H9 (cell line): ENCODE measurements around the gene ZC3H18. TPM values are rescaled to one million over a fixed set of nuclear protein-coding genes. Genes with fewer than 3 reads are reported as not detected.

Source experiments
- DNase-seq: peaks from one replicate; pipeline ENCODE4 v3.0.0-alpha.2; 2017
- H2AFZ ChIP-seq: one replicate; pipeline ENCODE4 v1.6.1; 2013; ENCODE audit warnings: mild to moderate bottlenecking, low read length, control low read depth, moderate library complexity
- H2AK5ac ChIP-seq: 2 replicates; pipeline ENCODE4 v1.6.1; 2013; ENCODE audit warnings: low read length, control low read depth, mixed read lengths; ENCODE audit not compliant: insufficient read length
- H2BK120ac ChIP-seq: one replicate; pipeline ENCODE4 v1.6.1; 2013; ENCODE audit warnings: low read depth, mild to moderate bottlenecking, low read length, control low read depth, inconsistent platforms; ENCODE audit not compliant: poor library complexity, severe bottlenecking
- H2BK12ac ChIP-seq: 2 replicates; pipeline ENCODE4 v1.6.1; 2013; ENCODE audit warnings: low read length, control low read depth, mixed read lengths, low read depth; ENCODE audit not compliant: insufficient read length
- H2BK15ac ChIP-seq: 2 replicates; pipeline ENCODE4 v1.6.1; 2013; ENCODE audit warnings: low read depth, low read length, control low read depth
- H2BK20ac ChIP-seq: one replicate; pipeline ENCODE4 v1.6.1; 2013; ENCODE audit warnings: low read depth, mild to moderate bottlenecking, low read length, control low read depth, inconsistent platforms; ENCODE audit not compliant: poor library complexity, severe bottlenecking
- H2BK5ac ChIP-seq: 2 replicates; pipeline ENCODE4 v1.6.1; 2013; ENCODE audit warnings: low read length, control low read depth, mixed read lengths; ENCODE audit not compliant: insufficient read length
- H3K14ac ChIP-seq: 2 replicates; pipeline ENCODE4 v1.6.1; 2013; ENCODE audit warnings: low read length, control low read depth; ENCODE audit not compliant: insufficient read depth
- H3K18ac ChIP-seq: 2 replicates; pipeline ENCODE4 v1.6.1; 2013; ENCODE audit warnings: low read depth, mild to moderate bottlenecking, mixed read lengths, low read length, control low read depth; ENCODE audit not compliant: insufficient read length
- H3K23ac ChIP-seq: 2 replicates; pipeline ENCODE4 v1.6.1; 2013; ENCODE audit warnings: low read length, control low read depth, mixed read lengths, low read depth; ENCODE audit not compliant: insufficient read length
- H3K23me2 ChIP-seq: 2 replicates; pipeline ENCODE4 v1.6.1; 2013; ENCODE audit warnings: low read depth, mild to moderate bottlenecking, mixed read lengths, low read length, control low read depth; ENCODE audit not compliant: insufficient read length, poor library complexity, severe bottlenecking
- H3K27ac ChIP-seq: 2 replicates; pipeline ENCODE4 v1.5.1; 2013; ENCODE audit warnings: low read length, control low read depth, mixed read lengths, low read depth; ENCODE audit not compliant: insufficient read length
- H3K27me3 ChIP-seq: 2 replicates; pipeline ENCODE4 v1.6.1; 2013; ENCODE audit warnings: low read length, control low read depth, inconsistent platforms; ENCODE audit not compliant: insufficient read depth
- H3K4ac ChIP-seq: 2 replicates; pipeline ENCODE4 v1.6.1; 2013; ENCODE audit warnings: low read depth, mild to moderate bottlenecking, control low read depth, inconsistent platforms, low read length, moderate library complexity
- H3K4me1 ChIP-seq: 2 replicates; pipeline ENCODE4 v1.6.1; 2013; ENCODE audit warnings: low read length, control low read depth, inconsistent platforms; ENCODE audit not compliant: insufficient read depth
- H3K4me2 ChIP-seq: 2 replicates; pipeline ENCODE4 v1.6.1; 2013; ENCODE audit warnings: low read length, control low read depth, mixed read lengths; ENCODE audit not compliant: insufficient read length, insufficient read depth
- H3K56ac ChIP-seq: 2 replicates; pipeline ENCODE4 v1.6.1; 2013; ENCODE audit warnings: low read depth, mild to moderate bottlenecking, mixed read lengths, low read length, control low read depth; ENCODE audit not compliant: insufficient read length
- H3K79me1 ChIP-seq: 2 replicates; pipeline ENCODE4 v1.6.1; 2013; ENCODE audit warnings: low read depth, mild to moderate bottlenecking, moderate library complexity, low read length, control low read depth, inconsistent platforms; ENCODE audit not compliant: insufficient read depth, poor library complexity, severe bottlenecking
- H3K79me2 ChIP-seq: 2 replicates; pipeline ENCODE4 v1.6.1; 2013; ENCODE audit warnings: low read length, control low read depth, inconsistent platforms; ENCODE audit not compliant: insufficient read depth
- H3K9ac ChIP-seq: 2 replicates; pipeline ENCODE4 v1.6.1; 2013; ENCODE audit warnings: low read length, control low read depth, mixed read lengths; ENCODE audit not compliant: insufficient read length; ENCODE audit errors: extremely low read depth
- H3K9me3 ChIP-seq: one replicate; pipeline ENCODE4 v1.6.1; 2013; ENCODE audit warnings: low read depth, low read length, inconsistent platforms; ENCODE audit not compliant: control insufficient read depth
- H3T11ph ChIP-seq: one replicate; pipeline ENCODE4 v1.6.1; 2013; ENCODE audit warnings: mild to moderate bottlenecking, low read length, control low read depth, inconsistent platforms
- H4K20me1 ChIP-seq: one replicate; pipeline ENCODE4 v1.6.1; 2013; ENCODE audit not compliant: control insufficient read depth, insufficient read length, insufficient read depth
- H4K5ac ChIP-seq: 2 replicates; pipeline ENCODE4 v1.6.1; 2013; ENCODE audit warnings: low read depth, mild to moderate bottlenecking, mixed read lengths, low read length, control low read depth; ENCODE audit not compliant: insufficient read length
- H4K8ac ChIP-seq: replicated peaks from 2 replicates; pipeline ENCODE4 v1.6.1; 2013; ENCODE audit warnings: low read length, control low read depth, mixed read lengths, low read depth; ENCODE audit not compliant: insufficient read length
- H4K91ac ChIP-seq: 2 replicates; pipeline ENCODE4 v1.6.1; 2013; ENCODE audit warnings: low read depth, mild to moderate bottlenecking, moderate library complexity, mixed read lengths, low read length, control low read depth; ENCODE audit not compliant: insufficient read length
- H3K27ac Mint-ChIP-seq, 3 experiments: 2 replicates in 2 of 3; 3 replicates in 1 of 3; pipeline ENCODE4 v1.8.0; 2020 to 2021; ENCODE audit warnings: mixed read lengths in 3 of 3, mild to moderate bottlenecking in 1 of 3, moderate library complexity in 1 of 3
- H3K27me3 Mint-ChIP-seq: 2 replicates; pipeline ENCODE4 v1.8.0; 2021; ENCODE audit warnings: low read depth, mild to moderate bottlenecking, moderate library complexity, mixed read lengths
- H3K36me3 Mint-ChIP-seq, 3 experiments: 2 replicates in 2 of 3; 3 replicates in 1 of 3; pipeline ENCODE4 v1.8.0; 2020 to 2021; ENCODE audit warnings: low read depth in 3 of 3, mixed read lengths in 3 of 3; ENCODE audit not compliant: insufficient read depth in 1 of 3
- H3K4me1 Mint-ChIP-seq, 2 experiments: 2 replicates each; pipeline ENCODE4 v1.8.0; 2020; ENCODE audit warnings: mixed read lengths in 2 of 2
- H3K4me3 Mint-ChIP-seq, 2 experiments: 2 replicates in 1 of 2; 3 replicates in 1 of 2; pipeline ENCODE4 v1.8.0; 2020 to 2021; ENCODE audit warnings: mild to moderate bottlenecking in 2 of 2, mixed read lengths in 2 of 2, moderate library complexity in 1 of 2
- H3K9me3 Mint-ChIP-seq, 2 experiments: 2 replicates in 1 of 2; 3 replicates in 1 of 2; pipeline ENCODE4 v1.8.0; 2020; ENCODE audit warnings: mild to moderate bottlenecking in 2 of 2, mixed read lengths in 2 of 2, moderate library complexity in 1 of 2
- WGBS: extraction: QIAGEN DNeasy Blood & Tissue Kit; methylation state at CpG from one replicate; pipeline ENCODE4 v1.1.7; 2013; ENCODE audit warnings: missing lambda C conversion rate, low lambda C conversion rate, mixed read lengths; ENCODE audit not compliant: insufficient read length; ENCODE audit errors: extremely low coverage; 5-methylcytosine and 5-hydroxymethylcytosine counted together
- total RNA-seq: library from RNA; stranded (reverse); gene quantifications from 2 replicates; pipeline ENCODE4 v1.2.1, GENCODE V29; 2021
- TF ChIP-seq, protein P1 (sequence below): fragments of 200-600 bp; sonication (generic); conservative IDR thresholded peaks from 3 replicates; pipeline ENCODE4 v1.8.0; 2021; ENCODE audit warnings: antibody characterized with exemption, mild to moderate bottlenecking

ZC3H18 gene
- total RNA-seq, 1 experiment from 2014 or later = 69.7 TPM

DNA sequence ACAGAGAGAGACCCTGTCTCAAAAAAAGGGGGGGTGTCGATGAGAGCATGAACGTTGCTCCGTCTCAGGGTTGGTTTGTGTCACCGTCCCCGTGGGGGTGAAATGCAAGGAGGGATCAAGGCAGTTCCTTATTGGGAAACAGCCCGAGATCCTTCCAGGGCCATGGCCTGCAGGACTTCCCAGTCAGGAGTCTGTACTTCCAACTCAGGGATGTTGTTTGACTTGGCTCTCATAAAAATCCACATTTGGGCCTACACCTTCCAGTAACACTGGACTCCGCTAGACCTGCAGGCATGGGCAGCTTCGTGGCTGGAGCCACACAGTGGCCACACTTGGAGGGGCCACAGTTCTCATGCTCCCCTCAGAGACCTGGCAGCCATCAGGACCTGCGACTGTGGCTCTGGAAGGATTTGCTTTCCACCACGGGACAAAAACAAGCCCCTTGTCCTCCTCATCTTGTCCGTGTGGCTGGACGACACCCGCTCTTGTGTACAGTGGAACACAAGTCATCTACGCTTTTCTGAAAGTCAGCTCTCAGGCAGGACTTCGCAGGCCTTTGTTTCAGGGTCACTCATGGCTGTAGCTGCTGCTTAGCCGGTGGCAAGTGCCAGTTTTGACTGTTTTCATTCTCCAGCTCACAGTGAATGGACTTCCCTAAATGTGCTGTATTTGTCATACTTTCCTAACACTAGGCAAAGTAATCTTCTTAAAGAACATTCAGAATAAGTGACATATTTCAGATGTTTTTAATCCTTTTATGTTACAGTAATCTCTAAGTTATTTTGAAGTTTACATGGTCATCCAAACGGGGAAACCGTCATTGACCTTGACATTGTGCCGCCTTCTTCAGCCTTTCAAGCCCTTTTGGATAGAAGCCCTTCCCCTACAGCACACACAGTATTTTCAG, 44.0 kb downstream of the ZC3H18 start:
- Histone ChIP-seq H2AFZ (no peak overlapping the region), H2BK15ac (no peak overlapping the region), H3K14ac (no peak overlapping the region), H2AK5ac (no peak overlapping the region), H2BK20ac (no peak overlapping the region), H3K4me1 (no peaks in the 10 kb centered on the region; the same call in 1 of the 2 replicates), H4K91ac (no peak overlapping the region), H2BK120ac (no peak overlapping the region), H3K4ac (no peak overlapping the region), H2BK12ac (no peak overlapping the region), H3K18ac (no peak overlapping the region), H3K9ac (no peak overlapping the region), H3K56ac (no peak overlapping the region), H4K20me1 (no peaks in the 10 kb centered on the region), H3K27me3 (no peaks in the 10 kb centered on the region), H4K8ac (no peak overlapping the region), H3T11ph (no peak overlapping the region), H3K4me2 (no peak overlapping the region), H3K23me2 (no peaks in the 10 kb centered on the region), H2BK5ac (no peak overlapping the region), H3K23ac (no peak overlapping the region), H3K27ac (no peak overlapping the region), H3K9me3 (no peaks in the 10 kb centered on the region), H3K79me1 (no peaks in the 10 kb centered on the region), H4K5ac (no peak overlapping the region), H3K79me2 (no peaks in the 10 kb centered on the region; the same call in 1 of the 2 replicates)
- H3K36me3 Mint-ChIP-seq = peaks cover 18 to 58% (median 36%) of the 10 kb centered on the region in 3 experiments
- TF ChIP-seq, protein P1, sequence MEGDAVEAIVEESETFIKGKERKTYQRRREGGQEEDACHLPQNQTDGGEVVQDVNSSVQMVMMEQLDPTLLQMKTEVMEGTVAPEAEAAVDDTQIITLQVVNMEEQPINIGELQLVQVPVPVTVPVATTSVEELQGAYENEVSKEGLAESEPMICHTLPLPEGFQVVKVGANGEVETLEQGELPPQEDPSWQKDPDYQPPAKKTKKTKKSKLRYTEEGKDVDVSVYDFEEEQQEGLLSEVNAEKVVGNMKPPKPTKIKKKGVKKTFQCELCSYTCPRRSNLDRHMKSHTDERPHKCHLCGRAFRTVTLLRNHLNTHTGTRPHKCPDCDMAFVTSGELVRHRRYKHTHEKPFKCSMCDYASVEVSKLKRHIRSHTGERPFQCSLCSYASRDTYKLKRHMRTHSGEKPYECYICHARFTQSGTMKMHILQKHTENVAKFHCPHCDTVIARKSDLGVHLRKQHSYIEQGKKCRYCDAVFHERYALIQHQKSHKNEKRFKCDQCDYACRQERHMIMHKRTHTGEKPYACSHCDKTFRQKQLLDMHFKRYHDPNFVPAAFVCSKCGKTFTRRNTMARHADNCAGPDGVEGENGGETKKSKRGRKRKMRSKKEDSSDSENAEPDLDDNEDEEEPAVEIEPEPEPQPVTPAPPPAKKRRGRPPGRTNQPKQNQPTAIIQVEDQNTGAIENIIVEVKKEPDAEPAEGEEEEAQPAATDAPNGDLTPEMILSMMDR = no peak
- peaks cover 6 to 36% of the 10 kb centered on the region in 2 experiments for H3K4me1 Mint-ChIP-seq
- DNase-seq = no peak
- no CpG with 5 or more reads among the region's 19 CpGs for WGBS
- H3K27me3 Mint-ChIP-seq = no peaks in the 10 kb centered on the region
- H3K4me3 Mint-ChIP-seq = no peak overlapping the region
- no peak overlapping the region for H3K27ac Mint-ChIP-seq
- H3K9me3 Mint-ChIP-seq = no peaks in the 10 kb centered on the region
